ENCODE measurements around the gene ARPP21. TPM values are rescaled to one million over a fixed set of nuclear protein-coding genes. Genes with fewer than 3 reads are reported as not detected.
"Not testable (repeated sequence)": the region's sequence is repeated elsewhere in the genome, so short reads cannot be mapped to it uniquely, and the experiment has no call there.

Gene ARPP21
- not detected in 2 replicates for total RNA-seq (2014; rRNA removed; shearing (Covaris generic))
- 0.07 TPM in 1 of 2 replicates, not detected in the other for polyA plus RNA-seq (2015; cell fraction: cytosol; rRNA removed)
- polyA plus RNA-seq (2015; cell fraction: nucleus; rRNA removed) = 0.22 TPM in 1 of 2 replicates, not detected in the other

DNA sequence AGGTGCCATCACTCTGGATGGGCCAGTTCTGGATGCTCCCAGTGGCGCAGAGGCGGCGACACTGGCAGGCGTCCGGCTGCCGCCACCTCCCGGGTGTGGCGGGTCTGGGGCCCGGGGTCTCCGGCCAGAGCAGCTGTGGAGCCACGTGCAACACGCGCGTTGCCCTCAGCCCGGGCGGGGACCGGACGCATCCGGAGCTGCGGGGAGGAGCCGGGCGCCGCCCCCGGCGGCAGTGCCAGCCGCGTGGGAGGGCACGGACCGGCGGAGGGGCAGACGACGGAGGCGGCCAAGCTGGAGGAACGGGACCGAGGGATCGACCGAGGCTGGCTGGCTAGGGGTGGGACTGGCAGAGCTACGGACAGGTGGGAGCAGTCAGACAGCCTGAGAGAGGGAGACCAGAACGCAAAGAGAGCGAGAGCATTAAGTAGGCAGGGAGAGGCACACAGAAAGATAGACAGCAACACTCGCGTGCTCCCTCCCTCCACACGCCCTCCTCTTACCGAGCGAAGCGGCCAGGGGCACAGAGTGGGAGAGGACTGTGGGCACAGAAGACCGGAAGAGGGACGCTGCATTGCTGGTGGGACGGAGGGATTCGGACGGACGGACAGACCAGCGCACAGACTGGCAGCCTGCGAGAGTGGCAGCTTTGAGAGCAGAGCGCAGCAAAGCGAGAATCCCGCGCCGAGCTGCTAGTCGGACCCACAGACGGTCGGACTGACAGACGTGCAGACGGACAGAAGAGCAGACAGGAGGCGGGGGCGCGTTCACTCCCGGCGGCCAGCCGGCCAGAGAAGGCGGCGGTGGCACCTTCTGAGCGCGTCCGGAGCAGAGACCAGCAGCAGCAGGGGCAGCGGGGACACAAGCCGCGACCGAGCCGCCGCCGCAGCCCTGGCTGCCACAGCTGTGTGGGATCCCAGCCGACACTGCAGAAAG, at the start of gene ARPP21:
TSS of gene ARPP21 (plus strand) at position 272 of the 933 bp plus-strand sequence. CDS start 42,227 bp downstream, outside the sequence.
- peak; percentile 23 for DNase-seq (ENCODE audit: low read depth)

GRCh38 chr3:35592589-35593295, 46.6 kb upstream of the ARPP21 start:
- no peak for DNase-seq (ENCODE audit: low read depth)

- no peak for DNase-seq (ENCODE audit: low read depth)
Observed at GRCh38 chr3:35594739-35595138, 44.6 kb upstream of the ARPP21 start.

DNA sequence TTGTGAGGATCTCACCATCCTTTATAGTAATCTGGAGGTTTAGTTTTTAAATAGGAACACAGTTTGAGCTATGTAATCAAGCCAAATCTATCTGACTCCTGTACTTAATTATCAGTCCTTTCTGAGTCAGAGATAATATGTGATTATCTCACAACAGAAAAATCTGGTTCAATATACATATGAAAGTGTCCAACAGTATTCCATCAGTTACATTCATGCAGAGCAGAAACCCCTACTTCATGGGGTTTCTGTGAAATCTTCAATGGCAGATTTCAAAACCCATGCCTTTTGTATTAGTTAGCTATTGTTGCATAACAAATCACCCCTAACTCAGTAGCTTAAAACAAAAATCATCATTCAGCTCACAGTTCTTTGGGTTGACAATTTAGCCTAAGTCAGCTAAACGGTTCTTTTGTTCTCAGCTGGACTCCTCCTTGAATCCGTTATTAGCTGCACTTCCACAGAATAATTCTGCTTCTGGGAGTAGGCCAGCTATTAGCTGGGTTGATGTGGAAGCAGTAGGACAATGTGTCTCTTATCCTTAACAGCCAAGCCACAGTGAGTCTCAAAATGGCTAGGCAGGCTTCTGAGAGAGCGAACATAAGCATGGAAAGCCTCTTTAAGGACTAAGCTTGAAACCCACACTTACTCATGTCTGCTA, 42.9 kb upstream of the ARPP21 start:
- no peak for DNase-seq (ENCODE audit: low read depth)

DNA sequence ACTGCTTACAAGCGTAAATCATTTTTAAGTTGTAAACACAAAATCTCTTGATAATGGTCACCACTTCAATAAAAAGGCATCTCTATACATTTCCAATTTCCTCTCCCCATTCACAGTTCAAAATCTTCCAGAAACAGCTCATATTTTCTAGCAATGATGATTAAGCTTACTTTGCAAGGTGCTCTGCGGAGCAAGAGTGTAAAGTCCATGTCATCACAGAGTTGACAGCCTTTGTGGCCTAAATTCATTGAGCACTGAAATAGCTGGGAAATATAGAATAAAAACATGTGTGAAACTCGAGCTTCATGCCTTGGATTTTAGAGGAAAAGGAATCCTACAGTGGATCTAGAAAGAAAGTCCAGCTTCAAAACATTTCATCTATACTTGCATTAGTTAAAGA, 41.8 kb upstream of the ARPP21 start:
- DNase-seq (ENCODE audit: low read depth) = no peak

- DNase-seq (ENCODE audit: low read depth) = no peak
Observed at GRCh38 chr3:35598804-35599203, 40.5 kb upstream of the ARPP21 start.

DNA sequence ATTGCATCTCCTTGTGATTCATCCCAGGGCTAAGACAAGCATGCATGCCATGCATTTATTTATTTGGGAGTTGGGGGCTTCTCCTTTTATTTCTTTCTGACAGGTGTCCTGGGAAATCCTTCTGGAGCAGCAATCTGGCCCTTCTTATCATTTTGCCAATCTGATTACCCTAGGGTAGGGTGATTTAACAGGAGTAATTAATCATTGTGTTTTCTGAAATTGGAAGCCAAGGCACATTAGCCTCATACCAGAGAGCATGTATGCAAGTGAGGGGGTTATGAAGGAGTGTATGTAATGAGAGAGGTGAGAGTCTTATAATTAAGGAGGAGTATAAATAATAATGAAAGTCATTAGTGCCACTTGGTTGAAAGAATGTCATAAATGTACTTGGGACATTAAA, 37.4 kb upstream of the ARPP21 start:
- DNase-seq (ENCODE audit: low read depth) = no peak

- no peak for DNase-seq (ENCODE audit: low read depth)
Observed at GRCh38 chr3:35602395-35602936, 36.9 kb upstream of the ARPP21 start.

GRCh38 chr3:35616346-35616745, 23.0 kb upstream of the ARPP21 start:
- peak; percentile 12 for DNase-seq (ENCODE audit: low read depth)

DNA sequence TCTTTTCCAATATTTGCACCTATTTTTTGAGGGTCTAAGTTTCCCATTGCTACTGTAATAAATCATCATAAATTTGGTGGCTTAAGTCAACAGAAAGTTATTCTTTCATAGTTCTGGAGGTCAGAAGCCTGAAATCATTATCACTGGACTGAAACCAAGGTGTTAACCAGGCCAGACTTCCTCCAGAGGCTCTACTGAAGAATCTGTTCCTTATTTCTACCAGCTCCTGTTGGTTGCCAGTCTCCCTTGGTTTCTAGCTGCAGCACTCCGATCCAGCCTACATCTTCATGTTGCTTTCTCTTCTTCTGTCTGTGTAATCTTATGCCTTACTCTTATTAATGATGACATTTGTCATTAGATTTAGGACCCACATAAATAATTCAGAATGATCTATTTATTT, 22.0 kb upstream of the ARPP21 start:
- no peak for DNase-seq (ENCODE audit: low read depth)

DNA sequence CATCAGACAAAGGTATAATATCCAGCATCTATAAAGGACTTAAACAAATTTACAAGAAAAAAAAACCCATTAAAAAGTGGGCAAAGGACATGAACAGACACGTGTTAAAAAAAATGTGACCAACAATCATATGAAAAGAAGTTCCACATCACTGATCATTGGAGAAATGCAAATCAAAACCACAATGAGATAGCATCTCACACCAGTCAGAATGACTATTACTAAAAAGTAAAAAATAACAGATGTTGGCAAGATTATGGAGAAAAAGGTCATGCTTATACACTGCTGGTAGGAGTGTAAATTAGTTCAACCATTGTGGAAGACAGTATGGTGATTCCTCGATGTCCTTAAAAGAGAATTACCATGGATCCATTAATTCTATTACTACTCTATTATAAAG, 19.1 kb upstream of the ARPP21 start:
- not testable (repeated sequence) for DNase-seq (ENCODE audit: low read depth)

DNA sequence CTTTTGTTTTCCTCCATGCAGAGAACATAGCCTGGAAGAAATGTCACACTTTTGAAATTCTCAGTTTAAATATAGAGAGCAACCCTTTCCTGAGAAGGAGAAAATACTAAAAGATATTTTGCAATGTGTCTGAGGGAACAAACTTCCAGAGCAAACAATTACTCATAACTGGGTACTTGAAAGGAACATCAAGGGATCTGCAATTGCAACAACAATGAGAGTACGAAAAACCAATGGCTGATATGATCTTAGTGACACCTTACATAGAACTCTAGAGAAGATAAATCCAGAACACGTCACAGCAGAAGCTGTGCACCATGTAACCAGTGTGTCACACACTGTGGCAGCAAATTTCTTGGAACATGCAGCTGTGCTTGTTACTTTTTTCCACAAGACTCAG, 14.6 kb upstream of the ARPP21 start:
- DNase-seq (ENCODE audit: low read depth) = no peak

GRCh38 chr3:35633332-35634124, 5.8 kb upstream of the ARPP21 start:
- DNase-seq (ENCODE audit: low read depth) = peak; percentile 49

DNA sequence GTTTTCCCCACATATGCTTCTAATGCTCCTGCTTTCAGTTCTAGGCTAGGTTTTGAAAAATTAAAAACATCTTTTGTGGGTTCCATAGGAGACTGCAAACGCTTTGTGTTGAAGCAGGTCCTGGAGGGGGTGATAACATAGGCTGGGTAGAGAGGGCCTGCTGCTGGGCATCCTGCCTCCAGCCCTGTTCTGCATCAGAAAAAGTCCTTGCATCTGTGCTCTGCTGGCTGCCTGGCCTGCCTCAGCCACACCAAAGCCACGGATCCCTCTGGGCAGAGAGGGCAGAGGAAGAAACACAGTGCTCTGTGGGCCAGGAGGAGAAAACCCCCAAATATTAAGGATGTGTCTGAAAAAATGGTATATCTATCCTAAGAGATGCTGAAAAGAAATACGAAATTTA, 3.9 kb upstream of the ARPP21 start:
- DNase-seq (ENCODE audit: low read depth) = no peak

DNA sequence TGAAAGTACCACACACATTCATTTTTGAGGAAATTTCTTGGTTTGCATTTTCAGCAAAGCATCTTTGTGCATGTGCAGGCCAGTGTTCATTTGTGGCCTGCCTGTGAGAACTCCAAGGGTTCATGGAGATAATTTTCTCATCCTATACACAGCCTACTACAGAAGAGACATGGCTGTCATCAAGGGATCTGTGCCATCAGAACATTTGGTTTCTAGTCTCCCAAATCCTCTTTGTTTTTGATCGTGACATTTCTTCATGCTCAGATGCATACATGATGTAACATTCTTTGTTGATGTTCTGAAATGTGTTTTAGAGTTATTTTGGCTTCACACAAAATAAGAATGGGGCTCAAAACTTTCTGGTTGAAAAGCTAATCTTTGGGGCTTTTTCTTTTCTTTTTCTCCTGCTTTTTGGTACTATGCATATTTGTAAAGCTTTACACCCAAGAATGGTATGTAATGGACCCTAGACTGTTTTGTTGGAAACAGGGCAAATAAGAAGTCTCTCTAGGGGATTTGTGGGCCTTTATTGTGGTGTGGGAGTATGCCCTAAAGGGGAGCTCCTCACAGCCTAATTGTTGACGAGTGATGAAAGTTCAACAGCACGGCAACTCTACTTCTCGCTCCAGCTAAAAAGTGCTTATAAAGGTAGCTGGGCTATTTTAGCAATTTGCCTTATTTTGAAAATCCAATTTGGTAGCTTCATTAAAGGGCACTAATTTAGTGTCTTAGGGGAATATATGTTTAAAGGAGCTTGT, 3.2 kb upstream of the ARPP21 start:
- DNase-seq (ENCODE audit: low read depth) = no peak

DNA sequence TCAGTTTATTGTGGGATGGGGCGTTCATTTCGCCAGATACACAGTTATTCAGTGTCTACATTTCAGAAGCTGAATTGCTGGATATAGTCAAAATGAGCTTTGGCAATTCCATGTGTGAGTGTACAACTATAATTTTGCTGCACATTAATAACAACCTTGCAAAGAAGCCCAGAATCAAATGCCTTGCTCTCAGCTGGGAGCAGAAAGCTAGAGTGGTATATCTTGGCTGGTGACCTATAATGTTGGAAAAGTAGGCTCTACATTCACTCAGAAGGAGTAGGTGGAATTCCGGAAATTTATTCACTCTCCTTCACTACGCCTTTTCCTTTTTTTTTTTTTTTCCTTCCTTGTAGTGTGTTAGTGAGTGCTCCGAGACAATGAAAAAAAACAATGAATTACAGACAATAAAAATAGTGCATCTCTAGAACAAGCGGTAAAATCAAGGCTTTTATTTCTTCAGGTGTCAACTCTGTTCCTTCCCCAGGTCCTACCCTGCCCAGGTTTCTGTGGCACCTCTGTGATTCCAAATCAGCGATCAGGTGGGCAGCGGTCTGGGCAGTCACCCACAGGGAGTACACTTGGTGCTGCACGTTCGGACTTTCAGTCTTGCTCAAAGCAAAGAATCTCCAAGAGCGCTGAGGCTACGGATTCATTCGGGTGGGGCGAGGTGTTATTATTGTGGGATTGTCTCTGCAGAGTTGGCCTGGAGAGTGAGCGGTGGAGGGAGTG, 910 bp upstream of the ARPP21 start:
- no peak for DNase-seq (ENCODE audit: low read depth)

- DNase-seq (ENCODE audit: low read depth) = no peak
Observed at GRCh38 chr3:35638980-35639253, 408 bp upstream of the ARPP21 start.

GRCh38 chr3:35640190-35641165, 1.2 kb downstream of the ARPP21 start:
- no peak for DNase-seq (ENCODE audit: low read depth)
